ENCODE data around the gene ARHGAP32.

The ARHGAP32 gene

DNA sequence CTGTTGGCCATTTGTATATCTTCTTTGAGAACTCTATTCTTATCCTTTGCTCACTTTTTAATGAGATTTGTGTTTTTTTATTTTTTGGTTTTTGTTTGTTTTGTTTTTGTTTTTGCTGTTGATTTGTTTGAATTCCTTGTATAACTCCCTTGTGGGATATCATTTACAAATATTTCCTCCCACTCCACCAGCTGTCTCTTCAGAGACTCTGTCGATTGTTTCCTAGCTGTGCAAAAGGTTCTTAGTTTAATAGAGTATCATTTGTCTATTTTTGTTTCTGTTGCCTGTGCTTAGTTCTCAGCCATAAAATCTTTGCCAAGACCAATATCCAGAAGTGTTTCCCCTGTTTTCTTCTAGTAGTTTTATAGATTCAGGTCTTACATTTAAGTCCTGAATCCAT, 82.4 kb downstream of the ARHGAP32 start:
- no peak for DNase-seq (ENCODE audit: low spot score)

DNA sequence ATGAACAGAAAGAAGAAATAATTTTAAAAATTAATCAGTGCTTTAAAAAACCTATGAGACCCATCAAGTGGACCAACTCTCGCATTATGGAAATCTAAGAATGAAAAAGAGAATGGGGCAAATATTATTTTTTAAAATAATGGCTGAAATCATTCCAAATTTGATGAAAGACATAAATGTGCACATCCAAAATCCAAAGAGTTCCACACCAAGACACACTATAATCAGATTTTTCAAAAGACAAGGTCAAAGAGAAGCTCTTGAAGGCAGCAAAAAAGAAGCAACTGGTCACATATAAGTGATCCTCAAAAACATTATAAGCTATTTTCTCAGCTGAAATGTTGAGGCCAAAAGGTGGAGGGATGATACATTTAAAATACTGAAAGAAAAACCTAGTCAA, 85.3 kb downstream of the ARHGAP32 start:
- DNase-seq (ENCODE audit: low spot score): no peak

GRCh38 chr11:129102756-129103155, 89.4 kb downstream of the ARHGAP32 start:
- no peak for DNase-seq (ENCODE audit: low spot score)

DNA sequence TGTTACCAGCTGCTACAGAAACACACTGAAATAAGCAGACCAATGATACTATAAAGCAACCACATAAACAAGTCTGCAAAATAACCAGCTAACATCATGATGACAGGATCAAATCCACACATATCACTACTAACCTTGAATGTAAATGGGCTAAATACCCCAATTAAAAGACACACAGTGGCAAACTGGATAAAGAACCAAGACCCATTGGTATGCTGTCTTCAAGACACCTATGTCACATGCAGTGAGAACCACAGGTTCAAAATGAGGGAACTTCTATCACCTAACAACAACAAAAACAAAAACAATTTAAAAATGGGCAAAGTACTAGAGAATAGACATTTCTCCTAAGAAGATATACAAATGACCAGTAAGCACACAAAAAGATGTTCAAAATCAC, 89.9 kb downstream of the ARHGAP32 start:
- DNase-seq (ENCODE audit: low spot score): no peak

GRCh38 chr11:129093283-129093682, 98.8 kb downstream of the ARHGAP32 start:
- no peak for DNase-seq (ENCODE audit: low spot score)

DNA sequence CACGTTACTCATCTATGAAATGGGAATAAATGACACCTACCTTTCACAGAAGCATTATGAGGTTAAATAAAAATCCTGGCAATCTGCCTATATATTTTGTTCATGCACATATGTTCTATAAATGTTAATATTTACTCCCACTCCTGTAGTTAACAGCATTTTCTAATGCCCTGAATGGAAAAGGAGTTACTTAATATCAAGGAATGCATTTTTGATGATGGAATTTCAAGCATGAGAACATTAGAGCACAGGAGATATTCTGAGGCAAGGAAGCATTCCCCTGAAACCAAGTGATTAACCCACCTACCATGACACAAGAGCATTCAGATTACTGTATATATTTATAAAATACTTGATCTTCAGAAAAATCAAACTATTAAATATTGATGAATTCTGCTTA, 102.1 kb downstream of the ARHGAP32 start:
- no peak for DNase-seq (ENCODE audit: low spot score)

DNA sequence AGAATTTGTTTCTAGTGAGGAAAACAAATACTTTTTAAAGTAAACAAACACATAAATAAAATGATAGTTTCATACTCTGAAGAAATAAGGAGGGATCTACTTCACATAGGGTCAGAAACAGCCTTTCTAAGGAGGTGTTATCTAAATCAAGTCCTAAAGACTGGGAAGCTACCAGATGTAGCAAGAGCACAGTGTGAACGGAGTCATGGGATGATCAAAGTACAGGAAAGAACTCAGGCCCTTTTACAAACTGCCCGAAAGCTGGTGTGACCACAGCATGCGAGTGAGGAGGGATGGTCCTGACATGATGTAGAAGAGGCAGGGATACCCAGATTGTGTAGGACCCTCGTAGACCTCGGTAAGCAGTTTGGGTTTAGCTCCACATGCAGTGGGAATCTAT, 102.8 kb downstream of the ARHGAP32 start:
- no peak for DNase-seq (ENCODE audit: low spot score)

- DNase-seq (ENCODE audit: low spot score): no peak
Measured at GRCh38 chr11:129086976-129087375, 105.1 kb downstream of the ARHGAP32 start.

DNA sequence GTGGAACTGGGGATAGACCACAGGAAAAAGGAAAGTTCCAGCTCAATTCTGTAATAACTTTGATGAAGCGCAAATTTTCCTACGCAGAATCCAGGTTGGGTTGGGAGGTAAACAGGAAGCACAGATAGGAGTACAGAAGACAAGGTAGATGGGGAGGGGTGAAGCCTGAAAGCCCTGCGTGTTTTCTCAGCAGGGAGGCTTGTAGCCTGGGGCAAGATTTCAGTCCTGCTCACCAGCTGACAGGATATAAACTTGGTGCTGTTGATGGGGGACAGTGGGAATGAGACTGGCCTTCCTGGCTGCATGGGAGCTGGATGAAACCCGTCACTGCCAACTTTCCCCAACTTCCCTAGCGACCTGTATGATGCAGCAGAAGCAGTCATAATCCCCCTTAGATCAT, 114.9 kb downstream of the ARHGAP32 start:
- no peak for DNase-seq (ENCODE audit: low spot score)

GRCh38 chr11:129075757-129076156, 116.4 kb downstream of the ARHGAP32 start:
- no peak for DNase-seq (ENCODE audit: low spot score)

DNA sequence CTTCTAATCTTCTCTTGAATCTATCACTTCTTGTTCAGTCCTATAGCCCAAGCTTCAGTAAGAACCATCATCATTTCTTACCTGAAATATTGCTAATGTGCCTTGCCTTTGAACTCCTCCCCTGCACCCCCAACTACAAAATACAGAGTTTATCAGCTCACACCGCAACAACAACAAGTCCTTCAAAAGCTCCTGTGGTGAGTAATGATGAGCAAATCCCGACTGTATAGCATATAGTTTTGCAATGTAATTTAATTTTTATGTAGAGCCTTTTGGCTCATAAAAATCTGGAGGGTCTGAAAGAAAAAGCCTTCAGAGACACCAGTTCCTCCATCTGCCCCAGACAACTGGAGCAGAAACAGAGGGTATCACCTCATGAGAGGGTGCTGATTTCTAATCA, 124.7 kb downstream of the ARHGAP32 start:
- no peak for DNase-seq (ENCODE audit: low spot score)

DNA sequence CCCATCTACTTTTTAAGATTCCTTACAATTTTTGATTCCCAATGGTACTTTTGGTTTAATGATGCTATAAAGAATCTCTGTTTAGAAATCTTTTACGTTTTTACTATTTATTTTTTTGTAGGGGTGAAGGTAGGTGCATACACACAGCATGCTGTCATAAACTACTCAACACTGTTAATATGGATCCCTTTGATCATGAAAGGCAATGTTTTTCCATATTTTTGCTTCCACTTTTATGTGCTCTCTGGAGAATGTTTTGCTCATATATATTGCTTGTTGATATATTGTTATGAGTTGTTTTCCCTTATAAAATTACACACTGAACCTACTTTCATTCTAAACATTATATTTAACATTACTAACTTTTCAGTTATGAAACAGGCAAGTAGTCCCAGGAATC, 125.9 kb downstream of the ARHGAP32 start:
- no peak for DNase-seq (ENCODE audit: low spot score)

DNA sequence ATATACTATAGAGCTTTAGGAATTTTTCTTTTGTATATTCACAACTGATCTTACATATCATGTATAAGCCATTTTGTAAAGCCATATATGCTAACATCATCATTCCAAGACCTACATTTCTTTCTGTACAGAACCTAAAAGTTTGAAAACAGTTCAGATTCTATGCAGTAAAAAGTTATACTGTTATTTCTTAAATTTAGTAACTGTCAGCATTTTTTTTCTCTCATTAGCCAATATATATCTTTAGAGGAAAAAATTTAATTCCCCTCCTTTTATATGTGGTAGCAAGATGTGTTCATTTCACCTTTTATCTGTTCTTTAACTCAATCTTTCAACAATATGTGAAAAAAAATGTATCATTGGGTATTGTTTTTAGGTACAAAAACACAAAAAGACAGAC, 129.0 kb downstream of the ARHGAP32 start:
- DNase-seq (ENCODE audit: low spot score): no peak

DNA sequence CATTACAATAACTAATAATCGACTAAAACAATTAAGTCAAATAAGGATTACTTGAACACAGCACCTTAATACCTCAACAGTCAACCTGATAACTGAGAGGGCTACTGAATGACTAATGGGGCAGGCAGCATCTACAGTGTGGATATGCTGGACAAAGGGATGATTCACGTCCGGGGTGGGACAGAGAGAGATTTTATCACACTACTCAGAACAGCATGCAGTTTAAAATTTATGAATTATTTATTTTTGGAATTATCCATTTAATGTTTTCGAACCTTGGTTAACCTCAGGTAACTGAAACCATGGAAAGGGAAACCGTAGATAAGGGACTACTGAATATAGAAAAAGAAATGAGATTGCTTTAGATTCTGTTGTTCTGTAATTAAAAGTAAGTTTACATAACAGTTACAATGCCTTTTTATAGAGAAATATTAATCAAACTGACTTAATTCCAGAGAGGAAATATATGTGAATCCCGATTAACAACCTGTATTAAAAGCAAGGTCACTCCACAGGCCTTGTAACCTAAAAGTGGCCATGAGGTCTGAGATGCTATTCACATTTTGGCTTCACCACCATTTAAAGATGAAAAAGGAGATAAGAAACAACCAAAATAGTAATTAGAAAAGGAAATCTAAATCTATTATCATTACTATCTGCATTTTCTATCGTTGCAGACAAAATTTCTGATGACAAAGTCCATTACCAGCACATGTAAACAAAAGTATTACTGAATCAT, 130.5 kb downstream of the ARHGAP32 start:
- DNase-seq (ENCODE audit: low spot score): peak; percentile 48

- no peak for DNase-seq (ENCODE audit: low spot score)
Measured at GRCh38 chr11:129056916-129057315, 135.2 kb downstream of the ARHGAP32 start.

DNA sequence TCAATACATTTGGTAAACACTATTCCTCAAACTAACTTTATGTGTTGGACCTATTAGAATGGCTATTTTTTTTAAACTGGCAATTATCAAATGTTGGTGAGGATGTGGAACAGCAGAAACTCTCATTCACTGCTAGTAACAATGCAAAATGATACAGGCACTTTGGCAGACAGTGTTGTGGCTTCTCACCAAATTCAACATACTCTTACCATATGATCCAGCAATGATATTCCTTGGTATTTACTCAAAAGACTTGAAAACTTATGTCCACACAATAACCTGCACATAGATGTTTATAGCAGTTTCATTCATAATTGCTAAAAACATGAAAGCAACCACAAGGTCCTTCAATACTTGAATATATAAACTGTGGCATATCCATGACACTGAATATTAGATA, 136.9 kb downstream of the ARHGAP32 start:
- no peak for DNase-seq (ENCODE audit: low spot score)

DNA sequence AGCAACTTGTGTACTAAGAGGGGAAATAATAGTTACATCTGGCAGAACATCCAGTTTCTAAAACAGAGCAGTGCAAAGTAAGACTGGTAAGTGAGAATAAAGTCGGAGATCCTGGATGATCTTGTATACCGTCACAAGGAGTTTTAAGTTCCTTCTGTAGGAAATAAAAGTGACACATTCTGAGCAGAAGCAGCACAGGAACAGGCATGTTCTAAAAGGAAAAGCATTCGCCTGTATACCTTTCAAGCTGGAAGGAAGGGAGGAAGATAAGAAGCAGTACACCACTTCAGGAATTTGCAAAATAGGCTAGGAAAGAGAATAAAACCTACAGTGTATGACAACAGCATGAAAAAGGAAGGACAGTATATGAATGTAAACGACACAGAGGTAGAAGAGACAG, 143.2 kb downstream of the ARHGAP32 start:
- DNase-seq (ENCODE audit: low spot score): no peak

- no peak for DNase-seq (ENCODE audit: low spot score)
Measured at GRCh38 chr11:129045150-129045549, 147.0 kb downstream of the ARHGAP32 start.

DNA sequence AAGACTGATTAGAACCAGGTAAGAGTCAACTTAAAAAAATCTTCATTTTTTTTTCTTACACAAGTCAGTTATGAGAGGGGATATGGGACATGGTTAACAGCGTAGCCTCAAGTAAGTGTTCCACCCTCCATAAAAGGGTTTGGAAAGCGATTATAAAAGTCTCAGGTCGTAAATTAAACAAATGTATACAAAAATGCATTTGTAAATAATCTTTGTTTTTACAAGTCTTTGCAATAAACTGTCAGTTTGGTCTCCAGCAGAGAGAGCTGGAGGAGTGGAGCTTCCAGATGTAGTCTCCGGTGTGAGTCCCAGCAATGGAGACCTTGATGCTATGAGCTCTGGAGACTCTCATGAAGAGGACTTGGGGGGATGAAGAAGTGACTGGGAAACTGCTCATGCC, 149.6 kb downstream of the ARHGAP32 start:
- DNase-seq (ENCODE audit: low spot score): no peak

DNA sequence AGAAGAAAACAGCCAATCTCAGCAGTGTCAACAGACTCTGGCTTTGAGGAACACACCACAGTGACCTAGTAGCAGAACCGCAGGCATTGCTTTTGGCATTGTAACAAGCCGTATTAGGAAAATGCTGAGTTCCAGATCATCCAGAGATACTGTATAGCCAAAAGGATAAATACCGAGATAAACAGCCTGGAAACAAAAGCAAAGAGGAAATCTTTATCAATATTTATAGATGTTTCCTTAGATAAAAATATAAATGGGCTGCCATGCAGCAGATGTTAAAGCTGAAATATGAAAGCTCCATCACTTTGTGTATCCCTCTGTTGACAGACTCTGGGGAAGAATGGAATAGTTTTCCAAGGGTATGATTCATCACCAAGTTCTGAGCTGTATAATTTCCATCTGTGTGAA, 150.5 kb downstream of the ARHGAP32 start:
- DNase-seq (ENCODE audit: low spot score): no peak

DNA sequence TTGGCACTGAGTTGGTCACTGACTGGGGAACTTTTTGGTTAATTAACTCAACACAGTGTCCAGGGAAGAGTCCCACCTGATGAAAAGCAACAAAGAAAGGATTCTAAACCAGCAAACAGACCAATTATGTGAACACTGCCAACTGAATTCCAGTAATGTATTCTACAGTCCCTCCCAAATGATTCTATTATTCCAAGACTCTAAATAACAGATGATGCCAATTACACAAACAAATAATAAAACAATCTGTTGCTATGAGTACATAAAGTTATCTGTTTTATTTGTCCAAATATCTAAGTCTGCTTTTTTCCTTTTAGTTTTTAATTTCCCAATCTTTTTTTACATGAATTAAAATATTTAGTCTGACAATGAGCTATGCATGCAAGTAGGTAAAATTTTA, 151.2 kb downstream of the ARHGAP32 start:
- no peak for DNase-seq (ENCODE audit: low spot score)

- no peak for DNase-seq (ENCODE audit: low spot score)
Measured at GRCh38 chr11:129035244-129035643, 156.9 kb downstream of the ARHGAP32 start.

DNA sequence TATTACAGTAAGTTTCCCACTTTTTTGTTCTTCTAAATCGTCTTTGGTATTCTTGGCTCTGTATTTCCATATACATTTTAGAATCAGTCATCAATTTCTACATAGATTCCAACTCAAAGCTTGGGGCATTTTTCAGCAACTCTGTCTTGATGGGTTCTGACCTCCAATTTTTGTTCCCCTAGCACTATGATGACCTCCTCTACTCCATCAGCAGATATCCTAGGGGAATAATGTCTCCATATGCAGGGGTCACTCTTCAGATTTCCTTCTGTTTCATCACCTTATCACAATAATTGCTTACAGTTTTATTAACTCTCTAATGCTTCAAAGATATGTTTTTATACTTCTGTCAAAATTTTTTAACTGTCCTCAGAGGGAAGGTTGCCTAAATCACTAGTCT, 158.1 kb downstream of the ARHGAP32 start:
- DNase-seq (ENCODE audit: low spot score): no peak

DNA sequence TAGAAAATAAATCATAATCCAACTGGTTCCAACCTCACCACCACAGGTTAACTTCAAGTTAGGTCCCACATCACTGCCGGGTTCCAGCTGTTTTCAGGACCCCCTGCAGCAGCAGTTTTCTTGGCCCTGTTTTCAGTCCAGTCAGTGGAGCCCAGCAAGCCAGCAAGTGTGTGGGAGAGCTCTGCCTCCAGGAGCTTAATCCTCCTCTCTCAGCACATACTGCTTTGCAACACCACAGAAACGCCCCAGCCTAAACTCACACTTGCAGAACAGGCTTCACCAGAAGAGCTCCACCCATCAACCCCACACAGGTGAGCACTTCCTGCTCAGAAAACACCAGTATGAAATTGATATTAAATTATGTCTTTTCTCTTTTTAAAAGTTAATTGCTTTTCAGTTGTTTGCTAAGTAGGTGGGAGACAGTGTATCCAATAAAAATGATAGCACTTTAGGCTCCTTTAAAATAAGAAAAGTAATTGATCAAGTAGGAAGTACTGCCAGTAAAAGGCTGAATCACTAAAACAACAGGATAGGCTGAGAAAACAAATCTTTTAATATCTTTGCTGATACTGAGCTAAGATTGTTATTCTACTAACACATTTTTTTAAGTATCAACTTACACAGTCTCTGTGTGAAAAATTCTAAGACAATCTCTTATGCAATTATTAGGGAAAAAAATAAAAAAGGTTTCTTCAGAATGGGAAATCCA, 168.0 kb downstream of the ARHGAP32 start:
- peak; percentile 14 for DNase-seq (ENCODE audit: low spot score)
